ENCODE results near the gene EPB41L2.

GRCh38 chr6:131080084-131080483, 17.0 kb upstream of the EPB41L2 start:
- TF ChIP-seq CTCF (IDR thresholded peaks at IDR 0.05) (no peak), POLR2A (IDR thresholded peaks at IDR 0.05) (no peak)
